Endothelial cell of umbilical vein (primary cell): Measurements from ENCODE around the gene FAM204A. TPM values are rescaled to one million over a fixed set of nuclear protein-coding genes. Genes with fewer than 3 reads are reported as not detected.

Experiments
- BruUV-seq: library from RNA; stranded (reverse); fragments of 400-500 nt; replicated peaks from 2 replicates; lab custom pipeline; 2021; lab: Mats Ljungman, UMichigan
- CTCF ChIA-PET: fragments of 300-600, 350-600 bp; sonication (Branson Sonifier 250); formaldehyde crosslinking; loops from one replicate; lab custom pipeline; 2021; ENCODE audit warnings: antibody characterized with exemption, inconsistent platforms; lab: Charles Lee
- POLR2A ChIA-PET: fragments of 300-600, 350-600 bp; sonication (Branson Sonifier 250); formaldehyde crosslinking; loops from one replicate; lab custom pipeline; 2021; ENCODE audit warnings: antibody characterized with exemption, inconsistent platforms; lab: Charles Lee
- DNase-seq: peaks from one replicate; pipeline ENCODE4 v3.0.0-alpha.2; 2011; ENCODE audit warnings: low read depth, low spot score
- FAIRE-seq: peaks from 2 replicates; lab custom pipeline; 2011; peaks lifted over from hg19 to GRCh38; lab: Jason Lieb, UNC
- H2AFZ ChIP-seq: 2 replicates; pipeline ENCODE4 v1.6.0; 2012; ENCODE audit warnings: low read depth, low read length, control low read depth, inconsistent platforms
- H3K27ac ChIP-seq: 2 replicates; pipeline ENCODE4 v1.5.1; 2011; ENCODE audit warnings: low read depth, mild to moderate bottlenecking, control low read depth, low read length, moderate library complexity; ENCODE audit not compliant: insufficient read depth
- H3K27me3 ChIP-seq, 2 experiments: 2 replicates each; pipeline versions ENCODE4 v1.6.0 to v1.6.1; 2011; ENCODE audit warnings: low read length in 2 of 2, mixed read lengths in 1 of 2; ENCODE audit not compliant: control insufficient read depth in 2 of 2, insufficient read depth in 2 of 2
- H3K36me3 ChIP-seq, 2 experiments: 2 replicates in 1 of 2; 3 replicates in 1 of 2; pipeline ENCODE4 v1.5.1; 2011; ENCODE audit warnings: low read length in 2 of 2, mild to moderate bottlenecking in 1 of 2, moderate library complexity in 1 of 2; ENCODE audit not compliant: control insufficient read depth in 2 of 2, insufficient read depth in 2 of 2; ENCODE audit errors: extremely low read depth in 1 of 2
- H3K4me1 ChIP-seq: 3 replicates; pipeline ENCODE4 v1.5.1; 2011; ENCODE audit warnings: mild to moderate bottlenecking, low read length; ENCODE audit not compliant: control insufficient read depth, insufficient read depth; ENCODE audit errors: extremely low read depth
- H3K4me2 ChIP-seq: 2 replicates; pipeline ENCODE4 v1.6.1; 2011; ENCODE audit warnings: low read length, control low read depth, mixed read lengths; ENCODE audit not compliant: insufficient read depth
- H3K4me3 ChIP-seq, 3 experiments: fragments of 200-600 bp in 1 of 3; sonication (generic), shearing (Covaris generic) in 1 of 3; replicated peaks in 1 of 3; 2 replicates each; pipeline ENCODE4 v1.5.1; 2011 to 2016; ENCODE audit warnings: control low read depth in 3 of 3, low read length in 3 of 3, mild to moderate bottlenecking in 2 of 3, inconsistent platforms in 1 of 3, low read depth in 1 of 3, moderate library complexity in 1 of 3; ENCODE audit not compliant: insufficient read depth in 1 of 3
- H3K79me2 ChIP-seq: 2 replicates; pipeline ENCODE4 v1.6.0; 2012; ENCODE audit warnings: low read length, inconsistent platforms; ENCODE audit not compliant: control insufficient read depth, insufficient read depth
- H3K9ac ChIP-seq: replicated peaks from 2 replicates; pipeline ENCODE3; 2011; ENCODE audit warnings: low read length, control low read depth; ENCODE audit not compliant: insufficient read depth; ENCODE audit errors: extremely low read depth
- H3K9me1 ChIP-seq: replicated peaks from 3 replicates; pipeline ENCODE4 v1.6.0; 2011; ENCODE audit warnings: mild to moderate bottlenecking, low read length; ENCODE audit not compliant: control insufficient read depth, insufficient read depth; ENCODE audit errors: extremely low read depth
- H3K9me3 ChIP-seq: replicated peaks from 2 replicates; pipeline ENCODE4 v1.5.1; 2012; ENCODE audit warnings: low read length, inconsistent platforms; ENCODE audit not compliant: control insufficient read depth, insufficient read depth
- H4K20me1 ChIP-seq: replicated peaks from 2 replicates; pipeline ENCODE3; 2011; ENCODE audit warnings: mild to moderate bottlenecking, low read length; ENCODE audit not compliant: control insufficient read depth, insufficient read depth; ENCODE audit errors: extremely low read depth
- EZH2 ChIP-seq: IDR thresholded peaks from 2 replicates; pipeline ENCODE4 v1.6.1; 2012; ENCODE audit warnings: borderline replicate concordance, low read depth, mild to moderate bottlenecking, moderate library complexity, low read length, inconsistent platforms; ENCODE audit not compliant: severe bottlenecking
- FOS ChIP-seq: IDR thresholded peaks from 2 replicates; pipeline ENCODE4 v1.6.1; 2011; ENCODE audit warnings: mild to moderate bottlenecking, low read length, moderate library complexity, borderline replicate concordance; ENCODE audit not compliant: insufficient read depth
- GATA2 ChIP-seq: IDR thresholded peaks from 2 replicates; pipeline ENCODE4 v1.7.0; 2011; ENCODE audit warnings: low read depth, mild to moderate bottlenecking, moderate library complexity, mixed read lengths, low read length; ENCODE audit not compliant: insufficient read length, insufficient read depth
- JUN ChIP-seq: IDR thresholded peaks from 2 replicates; pipeline ENCODE4 v1.6.1; 2011; ENCODE audit warnings: borderline replicate concordance, low read depth; ENCODE audit not compliant: insufficient read length, insufficient read depth
- MYC ChIP-seq: IDR thresholded peaks from one replicate; pipeline ENCODE4 v1.6.1; 2011; ENCODE audit warnings: mild to moderate bottlenecking, low read depth, low read length
- POLR2A ChIP-seq: IDR thresholded peaks from 2 replicates; pipeline ENCODE4 v1.6.1; 2012; ENCODE audit warnings: low read depth, mild to moderate bottlenecking, control low read depth, low read length
- POLR2AphosphoS5 ChIP-seq: IDR thresholded peaks from 2 replicates; pipeline ENCODE4 v1.6.1; 2012; ENCODE audit warnings: low read depth, mild to moderate bottlenecking, control low read depth, low read length, moderate library complexity; ENCODE audit not compliant: insufficient read depth
- dilution Hi-C: fragments of 300-500 bp; cut with MboI; formaldehyde crosslinking; loops from one replicate; pipeline ENCODE4 v1.15.0; 2019; ENCODE audit warnings: low sequenced_read_pairs; ENCODE audit not compliant: extremely low pct_ligation_motif_present
- intact Hi-C: fragments of 100-400 bp; cut with micrococcal nuclease; formaldehyde crosslinking; loops from one replicate; pipeline ENCODE4 v1.10.0; 2022
- polyA plus RNA-seq, 4 experiments: library from polyadenylated mRNA; depleted of rRNA in 3 of 4; stranded (reverse) in 3 of 4; unstranded in 1 of 4; fragments of >200 nt; gene quantifications; 2 replicates each; pipeline versions ENCODE4 v1.2.1 to v1.2.3, GENCODE V29; 2011 to 2012; ENCODE audit warnings: missing spikeins in 1 of 4
- total RNA-seq: library from RNA; stranded (reverse); gene quantifications from 2 replicates; pipeline ENCODE4 v1.2.3, GENCODE V29; 2021
- TF ChIP-seq, protein P1 (sequence below): IDR thresholded peaks from 2 replicates; pipeline ENCODE4 v1.6.1; 2011; ENCODE audit not compliant: insufficient read depth, insufficient read length
- TF ChIP-seq, protein P2 (sequence below), 2 donors: IDR thresholded peaks; 1 replicate in 1 of 2; 2 replicates in 1 of 2; pipeline ENCODE4 v1.5.1; 2011; ENCODE audit warnings: low read length in 2 of 2, mild to moderate bottlenecking in 2 of 2, moderate library complexity in 2 of 2, control low read depth in 1 of 2, inconsistent platforms in 1 of 2, low read depth in 1 of 2; ENCODE audit not compliant: insufficient read depth in 1 of 2; ENCODE audit errors: extremely low read depth in 1 of 2

The FAM204A gene
- total and polyA plus RNA-seq, 2 donors (not counting 3 experiments of a cell fraction or from before 2014, with no cell fraction given) = 11.1 to 73.7 TPM

DNA sequence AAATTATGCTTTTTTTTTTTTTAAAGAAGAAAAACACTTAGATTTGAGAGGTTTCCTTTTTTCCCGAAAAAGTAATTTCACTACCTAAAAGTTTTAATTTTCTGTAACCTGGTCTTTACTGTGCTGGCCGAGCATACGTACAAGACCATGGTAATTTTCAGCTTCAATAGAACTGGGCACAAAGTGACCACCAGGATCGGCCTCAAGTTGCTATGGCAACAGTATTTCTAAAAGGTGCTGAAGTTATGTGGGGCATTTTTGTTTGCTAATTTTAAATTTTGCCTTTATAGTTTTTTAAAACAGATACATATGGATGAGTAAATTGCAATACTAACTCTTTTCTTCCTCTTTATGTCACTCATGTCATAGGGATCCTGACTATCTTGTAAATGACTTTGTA is 69.4 kb downstream of the FAM204A start:
- intact Hi-C loops (no loop called here), dilution Hi-C loops (no loop called here)
- Histone ChIP-seq H3K4me2 (no peak overlapping the region), H3K27me3 (peaks cover 9 to 15% of the 10 kb centered on the region in 2 experiments), H3K36me3 (no peaks in the 10 kb centered on the region), H4K20me1 (no peaks in the 10 kb centered on the region), H2AFZ (no peak overlapping the region), H3K9me1 (no peaks in the 10 kb centered on the region), H3K4me3 (no peak overlapping the region), H3K79me2 (no peaks in the 10 kb centered on the region), H3K4me1 (no peaks in the 10 kb centered on the region), H3K9ac (no peak overlapping the region), H3K9me3 (no peaks in the 10 kb centered on the region), H3K27ac (no peak overlapping the region)
- ChIA-PET POLR2A (no interaction called here), CTCF (interaction anchor here (1.5 kb wide), 1 partner anchor 14 kb away, joined by 3 read pairs; no protein-coding TSS in a partner anchor)
- no TSS peak for BruUV-seq
- DNase-seq (no peak), FAIRE-seq (no peak)
- no peak for TF ChIP-seq POLR2AphosphoS5
- TF ChIP-seq JUN = no peak
- no peak for TF ChIP-seq POLR2A
- TF ChIP-seq, protein P1, sequence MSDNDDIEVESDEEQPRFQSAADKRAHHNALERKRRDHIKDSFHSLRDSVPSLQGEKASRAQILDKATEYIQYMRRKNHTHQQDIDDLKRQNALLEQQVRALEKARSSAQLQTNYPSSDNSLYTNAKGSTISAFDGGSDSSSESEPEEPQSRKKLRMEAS = no peak
- TF ChIP-seq EZH2 = no peak
- TF ChIP-seq, protein P2, sequence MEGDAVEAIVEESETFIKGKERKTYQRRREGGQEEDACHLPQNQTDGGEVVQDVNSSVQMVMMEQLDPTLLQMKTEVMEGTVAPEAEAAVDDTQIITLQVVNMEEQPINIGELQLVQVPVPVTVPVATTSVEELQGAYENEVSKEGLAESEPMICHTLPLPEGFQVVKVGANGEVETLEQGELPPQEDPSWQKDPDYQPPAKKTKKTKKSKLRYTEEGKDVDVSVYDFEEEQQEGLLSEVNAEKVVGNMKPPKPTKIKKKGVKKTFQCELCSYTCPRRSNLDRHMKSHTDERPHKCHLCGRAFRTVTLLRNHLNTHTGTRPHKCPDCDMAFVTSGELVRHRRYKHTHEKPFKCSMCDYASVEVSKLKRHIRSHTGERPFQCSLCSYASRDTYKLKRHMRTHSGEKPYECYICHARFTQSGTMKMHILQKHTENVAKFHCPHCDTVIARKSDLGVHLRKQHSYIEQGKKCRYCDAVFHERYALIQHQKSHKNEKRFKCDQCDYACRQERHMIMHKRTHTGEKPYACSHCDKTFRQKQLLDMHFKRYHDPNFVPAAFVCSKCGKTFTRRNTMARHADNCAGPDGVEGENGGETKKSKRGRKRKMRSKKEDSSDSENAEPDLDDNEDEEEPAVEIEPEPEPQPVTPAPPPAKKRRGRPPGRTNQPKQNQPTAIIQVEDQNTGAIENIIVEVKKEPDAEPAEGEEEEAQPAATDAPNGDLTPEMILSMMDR (IDR thresholded peaks at IDR 0.05; ENCODE audit: extremely low read depth in 1 of 2, insufficient read depth in 1 of 2, low read depth in 1 of 2, low read length in 2 of 2) = no peak
- no peak for TF ChIP-seq FOS
- TF ChIP-seq MYC = no peak
- TF ChIP-seq GATA2 = no peak
